ENCODE results near the gene NR3C2.

NR3C2 gene

GRCh38 chr4:148029781-148030180 is 412.4 kb downstream of the NR3C2 start:
- no peak overlapping the region for H3K27ac ChIP-seq (ENCODE audit: low read length)

More at GRCh38 chr4:148029781-148030180, 412.4 kb downstream of the NR3C2 start:
- no peak overlapping the region for H3K4me3 ChIP-seq (ENCODE audit: low read depth in 1 of 2, low read length in 2 of 2)
- H3K4me2 ChIP-seq (ENCODE audit: insufficient read depth, low read length), result no peak overlapping the region
- H3K79me2 ChIP-seq (ENCODE audit: insufficient read depth, low read length), result no peaks in the 10 kb centered on the region
- H3K36me3 ChIP-seq (ENCODE audit: insufficient read depth, low read length), result no peaks in the 10 kb centered on the region
- no peak for DNase-seq
- H4K20me1 ChIP-seq (ENCODE audit: insufficient read depth, low read length), result no peaks in the 10 kb centered on the region
- ATAC-seq (ENCODE audit: insufficient read depth, low read depth), result no peak
- H3K9ac ChIP-seq (ENCODE audit: low read depth, low read length), result no peak overlapping the region
- H2AFZ ChIP-seq (ENCODE audit: low read depth, low read length), result no peak overlapping the region
- no peak for TF ChIP-seq EZH2 (IDR thresholded peaks at IDR 0.05; ENCODE audit: borderline replicate concordance, low read depth, low read length, severe bottlenecking)
- TF ChIP-seq CTCF (IDR thresholded peaks at IDR 0.05; ENCODE audit: borderline replicate concordance, extremely low read depth, low read length, poor library complexity, severe bottlenecking), result no peak
- H3K9me3 ChIP-seq (ENCODE audit: insufficient read depth, low read length, severe bottlenecking), result no peaks in the 10 kb centered on the region
- no peaks in the 10 kb centered on the region for H3K4me1 ChIP-seq (ENCODE audit: insufficient read depth, low read length)
- no peaks in the 10 kb centered on the region for H3K27me3 ChIP-seq (ENCODE audit: insufficient read depth, low read length, poor library complexity)
